ENCODE results near the gene SFSWAP.

Gene SFSWAP

DNA sequence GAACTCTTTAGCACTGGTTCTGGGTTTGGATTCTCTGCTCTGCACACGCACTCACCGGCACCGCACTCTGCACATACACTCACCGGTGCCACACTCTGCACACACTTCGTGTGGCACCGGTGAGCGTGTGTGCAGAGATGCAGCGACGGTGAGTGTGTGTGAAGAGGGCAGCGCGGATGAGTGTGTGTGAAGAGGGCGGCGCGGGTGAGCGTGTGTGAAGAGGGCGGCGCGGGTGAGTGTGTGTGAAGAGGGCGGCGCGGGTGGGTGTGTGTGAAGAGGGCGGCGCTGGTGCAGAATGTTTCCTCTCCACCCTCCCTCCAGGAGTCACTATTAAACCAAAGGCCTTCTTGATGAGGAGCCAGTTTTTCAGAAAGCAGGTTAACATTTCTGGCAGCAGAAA, 68.1 kb downstream of the SFSWAP start:
- Histone ChIP-seq H4K20me1 (ENCODE audit: insufficient read depth) (no peaks in the 10 kb centered on the region), H2AFZ (ENCODE audit: low read depth) (no peak overlapping the region), H3K36me3 (ENCODE audit: insufficient read depth) (no peaks in the 10 kb centered on the region; the same call in 1 of the 2 replicates), H3K4me2 (no peak overlapping the region), H3K4me1 (ENCODE audit: low read depth, poor library complexity, severe bottlenecking) (no peaks in the 10 kb centered on the region), H3K27ac (no peak overlapping the region), H3K4me3 (IDR thresholded peaks at IDR 0.05; ENCODE audit: insufficient read depth, low read depth, low read length) (no peak overlapping the region), H3K27me3 (ENCODE audit: insufficient read depth, low read depth) (no peaks in the 10 kb centered on the region), H3K79me2 (ENCODE audit: insufficient read depth, low read depth) (no peaks in the 10 kb centered on the region), H3K9ac (no peak overlapping the region)
- TF ChIP-seq, protein P1, sequence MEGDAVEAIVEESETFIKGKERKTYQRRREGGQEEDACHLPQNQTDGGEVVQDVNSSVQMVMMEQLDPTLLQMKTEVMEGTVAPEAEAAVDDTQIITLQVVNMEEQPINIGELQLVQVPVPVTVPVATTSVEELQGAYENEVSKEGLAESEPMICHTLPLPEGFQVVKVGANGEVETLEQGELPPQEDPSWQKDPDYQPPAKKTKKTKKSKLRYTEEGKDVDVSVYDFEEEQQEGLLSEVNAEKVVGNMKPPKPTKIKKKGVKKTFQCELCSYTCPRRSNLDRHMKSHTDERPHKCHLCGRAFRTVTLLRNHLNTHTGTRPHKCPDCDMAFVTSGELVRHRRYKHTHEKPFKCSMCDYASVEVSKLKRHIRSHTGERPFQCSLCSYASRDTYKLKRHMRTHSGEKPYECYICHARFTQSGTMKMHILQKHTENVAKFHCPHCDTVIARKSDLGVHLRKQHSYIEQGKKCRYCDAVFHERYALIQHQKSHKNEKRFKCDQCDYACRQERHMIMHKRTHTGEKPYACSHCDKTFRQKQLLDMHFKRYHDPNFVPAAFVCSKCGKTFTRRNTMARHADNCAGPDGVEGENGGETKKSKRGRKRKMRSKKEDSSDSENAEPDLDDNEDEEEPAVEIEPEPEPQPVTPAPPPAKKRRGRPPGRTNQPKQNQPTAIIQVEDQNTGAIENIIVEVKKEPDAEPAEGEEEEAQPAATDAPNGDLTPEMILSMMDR (conservative IDR thresholded peaks at IDR 0.05; ENCODE audit: low read depth, low read length): no peak

DNA sequence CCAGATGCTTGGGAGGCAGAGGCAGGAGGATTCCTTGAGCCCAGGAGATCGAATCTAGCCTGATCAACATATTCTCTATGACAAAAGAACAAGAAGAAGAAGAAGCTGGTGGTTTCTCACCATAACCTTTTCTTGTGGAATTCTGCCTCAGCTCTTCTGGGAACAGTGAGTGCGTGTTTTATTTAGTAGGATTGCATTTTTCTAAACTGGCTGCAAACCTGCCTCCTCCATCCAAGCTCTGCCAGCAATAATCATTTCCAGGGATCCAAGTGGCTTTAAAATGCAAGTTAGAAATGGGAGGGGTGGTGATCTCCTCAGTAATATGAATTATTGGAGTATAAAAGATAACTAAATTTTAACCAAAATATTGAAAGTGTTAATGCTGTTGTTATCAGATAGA, 71.2 kb downstream of the SFSWAP start:
- no peak overlapping the region for H2AFZ ChIP-seq (ENCODE audit: low read depth)
- H3K79me2 ChIP-seq (ENCODE audit: insufficient read depth, low read depth): no peaks in the 10 kb centered on the region
- no peaks in the 10 kb centered on the region for H3K27me3 ChIP-seq (ENCODE audit: insufficient read depth, low read depth)
- H3K4me2 ChIP-seq: no peak overlapping the region
- no peak overlapping the region for H3K27ac ChIP-seq
- no peak overlapping the region for H3K4me3 ChIP-seq (IDR thresholded peaks at IDR 0.05; ENCODE audit: insufficient read depth, low read depth, low read length)
- H3K36me3 ChIP-seq (ENCODE audit: insufficient read depth): no peaks in the 10 kb centered on the region; the same call in 1 of the 2 replicates
- H3K9ac ChIP-seq: no peak overlapping the region
- TF ChIP-seq, protein P1 (conservative IDR thresholded peaks at IDR 0.05; ENCODE audit: low read depth, low read length): no peak
- no peaks in the 10 kb centered on the region for H4K20me1 ChIP-seq (ENCODE audit: insufficient read depth)
- no peaks in the 10 kb centered on the region for H3K4me1 ChIP-seq (ENCODE audit: low read depth, poor library complexity, severe bottlenecking)

DNA sequence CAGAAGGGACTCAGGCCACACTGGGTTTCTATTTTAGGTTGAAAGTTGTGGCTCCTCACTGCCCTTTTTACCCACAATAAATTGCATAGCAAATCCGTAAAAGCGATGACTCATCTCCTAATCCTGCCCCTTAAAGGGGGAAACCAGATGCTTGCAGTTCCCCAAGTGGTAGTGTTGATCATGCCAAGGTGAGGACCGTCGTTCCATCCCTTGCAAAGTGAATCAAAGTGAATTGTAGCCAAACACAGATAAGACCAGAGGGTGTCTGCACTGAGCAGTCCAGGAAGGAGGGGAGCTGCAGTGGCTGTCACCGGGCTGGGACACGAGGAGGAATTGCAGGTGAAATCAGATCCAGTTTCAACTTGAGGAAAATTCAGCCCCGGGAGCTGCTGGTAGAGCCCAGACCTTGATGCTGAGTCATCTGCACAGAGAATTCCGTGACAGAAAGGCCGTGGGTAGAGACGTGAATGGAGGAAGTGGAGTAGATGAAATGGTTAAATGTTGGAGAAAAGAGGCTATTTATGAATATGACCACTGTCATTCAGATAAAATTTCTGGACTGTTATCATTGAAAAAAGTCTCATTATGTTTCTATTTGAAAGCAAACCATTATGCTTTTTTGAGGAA, 73.1 kb downstream of the SFSWAP start:
- H3K4me3 ChIP-seq (IDR thresholded peaks at IDR 0.05; ENCODE audit: insufficient read depth, low read depth, low read length): no peak overlapping the region
- TF ChIP-seq, protein P1 (conservative IDR thresholded peaks at IDR 0.05; ENCODE audit: low read depth, low read length): no peak
- no peak overlapping the region for H3K4me2 ChIP-seq
- H3K36me3 ChIP-seq (ENCODE audit: insufficient read depth): no peaks in the 10 kb centered on the region
- no peak overlapping the region for H3K9ac ChIP-seq
- no peak overlapping the region for H3K27ac ChIP-seq
- no peaks in the 10 kb centered on the region for H4K20me1 ChIP-seq (ENCODE audit: insufficient read depth)
- H3K79me2 ChIP-seq (ENCODE audit: insufficient read depth, low read depth): no peaks in the 10 kb centered on the region
- H3K4me1 ChIP-seq (ENCODE audit: low read depth, poor library complexity, severe bottlenecking): no peaks in the 10 kb centered on the region
- no peaks in the 10 kb centered on the region for H3K27me3 ChIP-seq (ENCODE audit: insufficient read depth, low read depth)
- no peak overlapping the region for H2AFZ ChIP-seq (ENCODE audit: low read depth)

DNA sequence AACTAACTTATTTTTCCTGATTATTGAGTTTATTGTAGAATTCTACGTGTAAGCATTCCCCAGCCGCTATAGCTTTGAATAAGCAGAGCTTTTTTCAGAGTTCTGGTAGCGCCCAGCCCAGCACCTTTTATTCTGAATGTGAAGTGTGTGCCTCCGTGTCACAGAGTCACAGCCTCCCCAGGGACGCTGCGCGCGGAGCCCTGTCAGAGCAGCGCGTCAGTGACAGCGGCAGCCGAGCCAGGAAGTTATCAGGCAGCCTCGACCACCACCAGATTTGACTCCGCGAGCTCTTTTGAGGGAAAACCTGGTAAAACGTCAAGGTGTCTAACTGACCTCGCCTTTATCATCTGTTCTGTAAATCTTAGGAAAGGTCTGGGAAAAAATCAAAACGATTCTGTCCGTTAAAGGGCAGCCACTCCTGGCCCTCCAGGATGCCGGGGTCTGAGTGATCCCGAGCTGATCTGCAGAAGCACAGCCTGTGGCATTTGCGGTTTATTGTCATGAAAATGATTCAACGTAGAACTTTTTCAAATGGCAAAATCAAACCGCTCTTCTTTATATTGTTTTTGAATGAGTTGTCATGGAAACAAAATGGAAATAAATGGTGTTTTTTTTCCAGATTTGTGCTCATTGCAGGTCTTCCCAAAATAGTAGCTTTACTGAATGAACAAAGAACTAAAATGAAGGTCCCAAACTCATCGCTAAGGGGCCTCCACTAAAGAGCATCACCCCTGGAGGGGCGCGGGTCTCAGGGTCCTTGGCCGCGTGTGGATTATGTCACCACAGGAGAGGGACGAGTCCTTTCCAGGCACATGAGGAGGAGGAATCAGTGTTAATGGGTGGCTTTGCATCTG, 74.2 kb downstream of the SFSWAP start:
- Histone ChIP-seq H2AFZ (ENCODE audit: low read depth) (no peak overlapping the region), H3K4me1 (ENCODE audit: low read depth, poor library complexity, severe bottlenecking) (no peaks in the 10 kb centered on the region), H3K79me2 (ENCODE audit: insufficient read depth, low read depth) (no peaks in the 10 kb centered on the region), H3K4me3 (IDR thresholded peaks at IDR 0.05; ENCODE audit: insufficient read depth, low read depth, low read length) (no peak overlapping the region), H4K20me1 (ENCODE audit: insufficient read depth) (no peaks in the 10 kb centered on the region), H3K36me3 (ENCODE audit: insufficient read depth) (no peaks in the 10 kb centered on the region), H3K27ac (no peak overlapping the region), H3K27me3 (ENCODE audit: insufficient read depth, low read depth) (no peaks in the 10 kb centered on the region), H3K4me2 (no peak overlapping the region), H3K9ac (no peak overlapping the region)
- TF ChIP-seq, protein P1 (conservative IDR thresholded peaks at IDR 0.05; ENCODE audit: low read depth, low read length): no peak

Data from KMS-11 (cell line).